ELR (cell line): Measurements from ENCODE around the gene NEURL1B.
"Not testable (repeated sequence)": the region's sequence is repeated elsewhere in the genome, so short reads cannot be mapped to it uniquely, and the experiment has no call there.

ENCODE experiments used
- DNase-seq: peaks from one replicate; pipeline ENCODE4 v3.0.0-alpha.2; 2015; ENCODE audit warnings: low read depth

The NEURL1B gene, protein sequence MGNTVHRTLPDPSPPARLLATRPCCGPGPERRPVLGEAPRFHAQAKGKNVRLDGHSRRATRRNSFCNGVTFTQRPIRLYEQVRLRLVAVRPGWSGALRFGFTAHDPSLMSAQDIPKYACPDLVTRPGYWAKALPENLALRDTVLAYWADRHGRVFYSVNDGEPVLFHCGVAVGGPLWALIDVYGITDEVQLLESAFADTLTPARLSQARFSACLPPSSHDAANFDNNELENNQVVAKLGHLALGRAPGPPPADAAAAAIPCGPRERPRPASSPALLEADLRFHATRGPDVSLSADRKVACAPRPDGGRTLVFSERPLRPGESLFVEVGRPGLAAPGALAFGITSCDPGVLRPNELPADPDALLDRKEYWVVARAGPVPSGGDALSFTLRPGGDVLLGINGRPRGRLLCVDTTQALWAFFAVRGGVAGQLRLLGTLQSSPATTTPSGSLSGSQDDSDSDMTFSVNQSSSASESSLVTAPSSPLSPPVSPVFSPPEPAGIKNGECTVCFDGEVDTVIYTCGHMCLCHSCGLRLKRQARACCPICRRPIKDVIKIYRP

GRCh38 chr5:172640822-172641358 lies at the start of gene NEURL1B:
TSS of gene NEURL1B (plus strand) at chr5:172641263. CDS start at chr5:172641407, 144 bp downstream.
- peak; percentile 72 for DNase-seq

DNA sequence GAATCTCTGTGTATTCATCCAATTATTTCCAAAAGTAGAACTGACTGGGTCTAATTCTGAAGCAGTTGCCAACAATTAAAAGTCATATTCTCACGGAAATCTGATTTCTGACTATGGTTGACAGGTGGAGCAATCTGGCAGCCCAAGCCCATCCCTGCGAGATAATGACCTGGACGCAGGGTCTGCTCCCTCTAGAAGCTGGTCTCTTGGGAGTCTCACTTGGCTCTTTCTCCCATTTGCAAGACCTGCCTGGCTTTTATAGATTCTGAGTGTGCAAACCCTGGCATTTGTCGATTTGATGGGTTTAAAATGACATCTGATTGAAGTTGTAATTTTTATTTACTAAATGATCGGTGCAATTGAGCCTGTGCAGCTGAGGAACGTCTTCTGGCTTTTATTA lies 49.4 kb upstream of the NEURL1B start:
- DNase-seq, result no peak

DNA sequence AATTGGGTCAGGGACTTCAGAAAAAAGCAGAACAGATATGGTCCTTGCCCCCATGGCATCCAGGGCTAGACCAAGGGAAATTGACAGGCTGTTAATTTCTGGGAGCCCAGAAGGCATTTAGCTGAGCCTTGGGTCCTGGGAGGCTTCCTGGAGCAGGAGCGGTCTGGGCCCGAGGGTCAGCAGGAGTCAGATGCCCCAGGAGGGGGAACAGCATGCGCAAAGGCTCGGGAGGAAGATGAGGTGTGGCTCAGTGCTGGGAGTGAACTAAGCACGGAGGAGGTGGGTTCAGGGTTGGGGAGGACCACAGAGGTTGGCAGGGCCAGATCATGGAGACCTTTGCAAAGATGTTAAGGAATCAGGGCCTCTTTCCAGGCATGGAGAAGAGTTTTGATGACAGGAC lies 48.2 kb upstream of the NEURL1B start:
- DNase-seq, result no peak

- DNase-seq, result no peak
These were observed 47.8 kb upstream of the NEURL1B start for GRCh38 chr5:172593306-172593705.

GRCh38 chr5:172593721-172594235 lies 47.3 kb upstream of the NEURL1B start:
- no peak for DNase-seq

DNA sequence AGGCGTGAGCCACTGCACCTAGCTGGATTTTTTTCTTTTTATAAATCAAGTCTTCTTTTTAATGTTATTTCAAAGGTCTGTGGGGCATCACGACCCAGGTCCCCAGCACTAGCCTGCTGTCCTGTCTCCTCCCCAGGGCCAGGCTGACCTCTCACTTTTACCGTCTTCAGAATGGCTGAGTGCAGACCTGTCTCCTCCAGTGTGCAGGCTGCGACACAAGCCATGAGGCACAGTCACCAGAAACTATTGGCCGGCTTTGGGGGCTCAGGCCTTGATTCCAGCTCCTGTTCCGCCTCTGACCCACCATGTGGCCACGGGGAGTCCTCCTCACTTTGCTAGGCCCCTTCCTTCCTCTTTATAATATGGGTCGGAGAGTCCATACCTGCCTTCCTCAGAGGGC lies 46.6 kb upstream of the NEURL1B start:
- DNase-seq, result no peak

DNA sequence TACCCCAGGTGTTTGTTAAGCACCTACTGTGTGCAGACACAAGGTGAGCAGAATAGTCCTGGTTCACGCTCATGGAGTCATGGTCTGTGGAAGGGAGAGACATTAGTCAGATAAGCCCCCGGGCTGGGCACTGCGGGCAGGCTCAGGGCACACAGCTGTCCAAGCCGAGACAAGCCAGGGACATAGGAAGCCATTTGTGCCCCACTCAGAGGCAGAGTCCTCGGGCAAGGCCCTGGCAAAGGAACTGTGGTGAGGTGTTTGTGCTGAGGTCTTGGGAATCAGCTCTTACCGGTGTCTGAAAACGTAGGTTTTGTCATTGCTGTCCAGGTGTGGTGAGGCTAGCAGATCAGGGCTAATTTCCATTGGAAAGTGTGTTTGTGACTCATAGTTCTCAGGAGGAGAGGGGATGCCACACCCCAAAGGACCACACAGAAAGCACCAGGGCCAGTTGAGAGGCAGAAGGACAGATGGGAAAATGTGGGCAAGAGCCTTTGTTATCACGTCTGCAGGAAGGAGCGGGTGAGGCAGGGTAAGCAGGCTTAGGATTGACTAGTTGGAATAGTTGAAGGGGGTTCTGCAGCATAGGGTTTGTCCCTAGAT lies 46.1 kb upstream of the NEURL1B start:
- no peak for DNase-seq

DNA sequence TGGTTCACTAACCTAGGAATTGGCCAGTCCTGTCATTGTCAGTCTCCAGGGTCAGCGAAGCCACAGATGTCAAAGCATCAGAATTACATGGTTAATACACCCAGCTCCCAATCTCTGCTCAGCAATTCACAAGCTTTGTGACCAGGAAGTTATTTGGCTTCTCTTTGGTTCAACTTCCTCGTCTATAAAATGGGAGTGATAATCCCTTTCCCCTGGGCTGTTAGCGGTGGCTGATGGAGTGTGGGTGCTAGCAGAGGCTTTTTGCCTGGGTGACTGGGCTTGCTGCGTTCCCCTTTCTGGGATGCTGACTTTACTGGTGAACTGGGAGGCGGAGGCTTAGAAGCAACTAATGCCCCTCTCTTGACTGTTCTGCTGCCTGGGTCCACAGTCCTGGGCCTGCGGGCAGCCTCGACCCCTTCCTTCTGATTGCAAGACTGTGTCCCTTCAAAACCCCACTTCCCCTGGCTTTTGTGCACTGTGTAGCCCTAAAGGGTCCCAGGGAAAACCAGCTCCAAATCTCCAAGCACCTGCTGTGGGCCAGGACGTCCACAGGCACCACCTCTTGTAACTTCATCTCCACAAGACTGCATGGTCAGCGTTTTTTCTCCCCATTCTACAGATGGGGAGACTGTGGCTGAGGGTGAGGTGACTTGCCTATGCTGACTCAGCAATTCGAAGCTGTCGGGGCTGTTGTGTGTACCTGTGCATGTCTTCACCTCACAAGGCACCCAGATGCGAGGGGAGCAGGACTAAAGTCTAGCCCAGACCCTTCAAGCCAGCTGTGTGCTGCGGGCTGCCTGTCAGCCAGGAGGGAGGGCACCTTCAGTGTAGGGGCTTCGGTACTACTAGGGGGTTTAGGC lies 45.2 kb upstream of the NEURL1B start:
- DNase-seq, result no peak

- DNase-seq, result no peak
These were observed 44.3 kb upstream of the NEURL1B start for GRCh38 chr5:172596638-172597231.

- DNase-seq, result no peak
These were observed 43.3 kb upstream of the NEURL1B start for GRCh38 chr5:172597755-172598155.

DNA sequence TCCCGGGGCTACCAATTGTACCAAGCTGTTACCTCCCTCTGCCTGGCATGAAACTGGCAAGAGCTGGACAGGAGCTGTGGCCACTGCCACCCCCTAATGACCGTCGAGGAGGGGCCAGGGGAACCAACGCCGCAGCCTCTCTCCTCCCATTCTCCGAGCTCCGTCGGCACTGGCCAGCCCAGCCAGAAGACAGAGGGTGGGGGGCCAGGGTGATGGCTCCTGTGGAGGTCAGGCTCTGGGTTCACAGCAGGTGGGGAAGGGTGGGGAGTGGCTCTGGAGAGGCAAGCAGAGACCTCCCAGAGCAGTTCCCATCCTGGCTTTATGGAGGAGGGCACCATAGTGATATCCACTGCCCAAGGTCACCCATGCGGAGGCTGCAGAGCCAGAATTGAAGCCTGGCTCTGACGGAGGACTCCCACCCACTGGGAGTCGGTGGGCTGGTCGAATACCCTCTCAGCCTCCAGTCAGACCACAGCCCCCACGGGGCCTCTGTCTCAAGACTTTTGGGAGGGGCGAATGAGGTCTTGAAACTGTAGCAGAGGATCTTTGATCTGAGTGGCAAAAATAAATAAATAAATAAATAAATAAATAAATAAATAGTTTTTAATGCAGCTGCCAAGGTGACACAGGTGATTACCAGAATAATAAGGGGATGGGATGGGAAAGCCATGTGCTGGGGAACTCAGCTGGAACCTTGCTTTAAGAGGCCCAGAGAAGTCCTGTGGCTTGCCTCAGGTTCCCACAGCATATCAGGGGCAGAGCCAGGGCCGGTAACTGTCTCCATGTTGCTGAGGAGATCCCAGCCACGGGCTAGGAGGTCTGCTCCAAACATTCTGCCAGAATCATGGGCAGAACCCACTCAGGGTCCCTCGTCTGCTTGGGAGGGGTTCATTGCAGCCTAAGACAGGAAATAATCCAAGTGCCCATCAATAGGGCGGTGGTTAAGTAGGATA lies 42.5 kb upstream of the NEURL1B start:
- DNase-seq, result no peak

GRCh38 chr5:172599204-172599567 lies 41.9 kb upstream of the NEURL1B start:
- DNase-seq, result no peak

GRCh38 chr5:172600571-172600970 lies 40.5 kb upstream of the NEURL1B start:
- no peak for DNase-seq

- not testable (repeated sequence) for DNase-seq
These were observed 39.5 kb upstream of the NEURL1B start for GRCh38 chr5:172601576-172601975.

DNA sequence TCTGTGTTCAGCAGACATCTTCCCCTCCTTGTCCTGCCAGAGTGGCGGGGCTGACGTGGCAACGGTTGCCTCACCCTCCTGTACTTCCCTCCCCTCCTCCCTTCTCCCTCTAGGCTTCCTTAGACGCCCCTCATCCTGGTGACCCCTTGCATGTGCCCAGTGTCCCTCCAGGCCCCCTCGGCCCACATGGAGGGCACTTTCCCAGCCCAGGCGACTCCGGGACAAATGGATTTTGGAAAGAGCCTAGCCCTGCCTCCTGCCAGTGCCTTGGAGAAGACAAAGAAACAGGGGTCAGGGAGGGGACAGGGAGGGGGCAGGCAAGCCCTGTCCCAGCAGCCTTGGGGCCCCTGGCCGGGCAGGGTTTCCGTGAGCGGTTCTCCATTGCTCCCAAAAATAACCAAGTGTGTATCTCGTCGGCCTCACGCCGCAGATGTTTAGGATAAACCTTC lies 38.3 kb upstream of the NEURL1B start:
- no peak for DNase-seq

DNA sequence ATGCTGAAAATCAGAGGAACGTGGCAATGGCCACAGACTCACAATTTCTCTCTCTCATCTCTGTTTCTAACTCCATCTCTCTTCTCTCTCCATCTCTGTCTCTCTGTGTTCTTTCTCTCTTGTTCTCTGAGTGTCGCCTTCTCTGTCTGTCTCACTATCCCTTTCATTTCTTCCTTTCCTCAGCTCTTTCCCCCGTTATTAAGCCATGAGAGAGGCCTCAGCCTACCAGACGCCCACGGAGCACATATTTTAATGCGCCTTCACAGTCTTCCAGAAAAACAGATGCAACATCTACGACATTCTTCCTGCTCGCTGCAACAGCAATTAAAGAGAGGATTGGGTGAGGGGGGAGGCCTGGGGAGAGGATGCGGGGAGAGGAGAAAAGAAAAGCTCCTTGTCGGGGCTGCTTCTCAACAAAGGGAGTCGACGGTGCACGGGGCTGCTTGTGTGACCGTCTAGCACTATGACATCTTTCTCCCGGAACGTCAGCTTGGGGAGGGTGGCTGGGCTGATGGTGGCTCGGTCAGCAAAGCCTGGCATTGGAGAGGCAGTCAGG lies 37.7 kb upstream of the NEURL1B start:
- DNase-seq, result no peak

- DNase-seq, result no peak
These were observed 35.6 kb upstream of the NEURL1B start for GRCh38 chr5:172605466-172605865.

- DNase-seq, result no peak
These were observed 34.8 kb upstream of the NEURL1B start for GRCh38 chr5:172606156-172606785.

DNA sequence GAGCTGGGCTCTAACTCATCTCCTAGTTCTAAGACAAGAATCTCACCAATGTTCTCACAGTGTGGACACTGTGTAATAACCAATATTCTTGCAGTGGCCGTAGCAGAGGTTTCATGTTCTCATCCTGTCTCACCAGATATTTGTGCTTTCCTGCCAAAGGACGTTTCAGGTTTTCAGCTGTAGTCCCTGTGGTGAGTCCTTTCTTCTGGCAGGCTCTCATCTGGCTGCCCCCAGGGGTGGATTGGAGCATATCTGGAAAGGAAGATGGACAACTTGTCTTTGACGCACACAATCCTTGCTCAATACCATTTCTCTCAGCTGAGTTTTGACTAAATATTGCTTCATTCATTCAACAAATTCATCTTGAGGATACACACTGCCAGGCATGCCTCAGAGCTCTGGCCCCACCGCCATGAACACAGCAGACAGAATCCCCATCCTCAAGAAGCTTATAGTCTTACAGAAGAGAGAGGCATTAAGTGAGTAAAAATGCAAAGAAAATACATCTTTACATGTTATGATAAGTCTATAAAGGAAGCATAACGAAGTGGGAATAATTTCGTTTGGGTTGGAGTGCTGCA lies 33.8 kb upstream of the NEURL1B start:
- no peak for DNase-seq
